ENCODE data around the gene CHP1. TPM values are rescaled to one million over a fixed set of nuclear protein-coding genes. Genes with fewer than 3 reads are reported as not detected.

The CHP1 gene
- total and polyA plus RNA-seq, 8 donors, result 51.2 to 207 (median 59.0) TPM

DNA sequence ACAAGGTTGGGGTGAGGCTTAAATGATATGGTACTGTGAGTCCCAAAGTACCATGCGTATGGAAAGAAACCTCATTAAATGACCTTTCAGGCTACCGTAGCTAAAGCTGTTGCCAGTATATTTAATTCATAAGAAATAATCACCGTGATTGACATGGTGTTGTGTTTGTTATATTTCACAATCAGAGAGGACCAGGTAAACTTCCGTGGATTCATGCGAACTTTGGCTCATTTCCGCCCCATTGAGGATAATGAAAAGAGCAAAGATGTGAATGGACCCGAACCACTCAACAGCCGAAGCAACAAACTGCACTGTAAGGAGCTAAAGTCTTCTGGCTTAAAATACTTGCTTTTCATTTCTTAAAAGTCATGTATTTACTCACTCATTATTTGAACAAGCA, 31.5 kb downstream of the CHP1 start:
- TF ChIP-seq, protein P1, sequence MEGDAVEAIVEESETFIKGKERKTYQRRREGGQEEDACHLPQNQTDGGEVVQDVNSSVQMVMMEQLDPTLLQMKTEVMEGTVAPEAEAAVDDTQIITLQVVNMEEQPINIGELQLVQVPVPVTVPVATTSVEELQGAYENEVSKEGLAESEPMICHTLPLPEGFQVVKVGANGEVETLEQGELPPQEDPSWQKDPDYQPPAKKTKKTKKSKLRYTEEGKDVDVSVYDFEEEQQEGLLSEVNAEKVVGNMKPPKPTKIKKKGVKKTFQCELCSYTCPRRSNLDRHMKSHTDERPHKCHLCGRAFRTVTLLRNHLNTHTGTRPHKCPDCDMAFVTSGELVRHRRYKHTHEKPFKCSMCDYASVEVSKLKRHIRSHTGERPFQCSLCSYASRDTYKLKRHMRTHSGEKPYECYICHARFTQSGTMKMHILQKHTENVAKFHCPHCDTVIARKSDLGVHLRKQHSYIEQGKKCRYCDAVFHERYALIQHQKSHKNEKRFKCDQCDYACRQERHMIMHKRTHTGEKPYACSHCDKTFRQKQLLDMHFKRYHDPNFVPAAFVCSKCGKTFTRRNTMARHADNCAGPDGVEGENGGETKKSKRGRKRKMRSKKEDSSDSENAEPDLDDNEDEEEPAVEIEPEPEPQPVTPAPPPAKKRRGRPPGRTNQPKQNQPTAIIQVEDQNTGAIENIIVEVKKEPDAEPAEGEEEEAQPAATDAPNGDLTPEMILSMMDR (IDR thresholded peaks at IDR 0.05), result no peak
- peaks cover 3 to 71% of the 10 kb centered on the region in 2 donors for H3K36me3 ChIP-seq
- DNase-seq (no peak), ATAC-seq (no peak)
- H3K27ac ChIP-seq, result peak overlapping the region in 1 of 2 donors; percentile 41
- H3K27me3 ChIP-seq, result no peaks in the 10 kb centered on the region
- peaks cover 0 to 35% of the 10 kb centered on the region in 2 donors for H3K4me1 ChIP-seq
- H3K9me3 ChIP-seq, result no peaks in the 10 kb centered on the region
- H3K4me3 ChIP-seq, result no peak overlapping the region
- intact Hi-C loops (cut with DNase I), result no loop called here

DNA sequence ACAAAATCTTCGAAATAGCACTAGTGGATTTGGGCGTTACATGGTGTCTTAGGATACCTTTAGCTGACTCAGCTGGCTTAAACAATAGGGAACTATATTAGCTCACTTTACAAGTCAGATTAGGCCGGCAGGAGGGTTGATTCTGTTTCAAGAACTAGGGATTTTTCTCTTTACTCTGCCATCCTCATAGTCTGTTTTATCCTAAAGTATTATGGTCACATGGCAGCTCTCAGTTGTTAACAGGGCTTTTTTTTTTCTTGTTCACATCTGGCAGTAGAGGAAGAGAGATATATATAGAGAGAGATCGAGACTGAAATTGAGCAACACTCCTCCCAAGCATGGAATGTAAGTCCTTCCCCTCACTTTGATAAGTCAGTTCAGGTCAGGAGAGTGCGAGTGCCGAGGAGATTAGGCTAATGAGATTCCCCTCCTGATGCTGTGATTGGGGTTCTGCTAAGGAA, 32.9 kb downstream of the CHP1 start:
- Histone ChIP-seq H3K36me3 (peaks cover 3 to 65% of the 10 kb centered on the region in 2 donors), H3K9me3 (no peaks in the 10 kb centered on the region), H3K4me3 (no peak overlapping the region), H3K27me3 (no peaks in the 10 kb centered on the region), H3K4me1 (peaks cover 0 to 28% of the 10 kb centered on the region in 2 donors), H3K27ac (peak overlapping the region in 1 of 2 donors; percentile 14)
- TF ChIP-seq, protein P1 (IDR thresholded peaks at IDR 0.05), result no peak
- ATAC-seq (peak; percentile 71), DNase-seq (no peak)
- intact Hi-C loops (cut with DNase I), result no loop called here

DNA sequence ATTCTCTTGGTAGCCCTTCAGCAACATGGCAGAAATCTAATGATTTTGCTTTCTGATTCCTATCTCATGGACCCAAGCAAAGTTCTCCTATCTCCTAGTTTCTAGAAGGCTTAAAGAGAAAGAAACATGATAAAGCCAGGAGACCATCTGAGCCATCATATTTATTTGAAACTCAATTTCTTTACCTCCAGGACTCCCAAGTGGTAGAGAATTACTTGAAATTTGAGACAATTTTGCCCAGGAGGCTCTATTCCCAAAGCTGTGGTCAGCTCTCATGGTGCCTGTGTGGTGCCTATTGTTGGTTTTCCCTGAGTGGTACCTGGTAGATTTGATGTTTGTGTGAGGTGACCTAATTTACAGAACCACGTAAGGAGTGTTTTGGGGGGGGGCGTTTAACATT, 38.8 kb downstream of the CHP1 start:
- Histone ChIP-seq H3K4me3 (no peak overlapping the region), H3K9me3 (no peaks in the 10 kb centered on the region), H3K4me1 (no peaks in the 10 kb centered on the region), H3K27me3 (no peaks in the 10 kb centered on the region), H3K36me3 (peaks cover 0 to 80% of the 10 kb centered on the region in 2 donors), H3K27ac (no peak overlapping the region)
- intact Hi-C loops (cut with DNase I), result no loop called here
- ATAC-seq, result no peak
- TF ChIP-seq, protein P1 (IDR thresholded peaks at IDR 0.05), result no peak
- DNase-seq, result no peak

DNA sequence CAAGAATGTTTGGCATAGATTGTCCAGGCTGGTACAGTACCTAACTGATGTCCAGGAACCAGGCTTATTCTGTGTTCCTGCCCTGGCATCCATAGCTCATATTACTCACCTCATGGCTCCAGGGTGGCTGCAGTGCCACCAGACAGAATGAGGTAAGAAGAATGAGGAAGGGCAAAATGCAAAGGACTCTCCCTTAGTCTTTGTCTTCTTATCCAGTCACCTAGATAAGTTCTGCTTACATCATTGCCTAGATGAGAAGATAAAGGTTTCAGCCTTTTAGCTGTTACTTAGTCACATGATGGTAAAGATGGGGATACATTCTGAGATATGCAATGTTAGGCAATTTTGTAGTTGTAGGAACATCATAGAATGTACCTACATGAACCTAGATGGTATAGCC, 45.8 kb downstream of the CHP1 start:
- no peaks in the 10 kb centered on the region for H3K27me3 ChIP-seq
- TF ChIP-seq, protein P1 (IDR thresholded peaks at IDR 0.05), result no peak
- intact Hi-C loops (cut with DNase I), result no loop called here
- ATAC-seq (no peak), DNase-seq (no peak)
- peaks cover 0 to 81% of the 10 kb centered on the region in 2 donors for H3K36me3 ChIP-seq
- H3K27ac ChIP-seq, result no peak overlapping the region
- no peak overlapping the region for H3K4me3 ChIP-seq
- no peaks in the 10 kb centered on the region for H3K9me3 ChIP-seq
- no peaks in the 10 kb centered on the region for H3K4me1 ChIP-seq

DNA sequence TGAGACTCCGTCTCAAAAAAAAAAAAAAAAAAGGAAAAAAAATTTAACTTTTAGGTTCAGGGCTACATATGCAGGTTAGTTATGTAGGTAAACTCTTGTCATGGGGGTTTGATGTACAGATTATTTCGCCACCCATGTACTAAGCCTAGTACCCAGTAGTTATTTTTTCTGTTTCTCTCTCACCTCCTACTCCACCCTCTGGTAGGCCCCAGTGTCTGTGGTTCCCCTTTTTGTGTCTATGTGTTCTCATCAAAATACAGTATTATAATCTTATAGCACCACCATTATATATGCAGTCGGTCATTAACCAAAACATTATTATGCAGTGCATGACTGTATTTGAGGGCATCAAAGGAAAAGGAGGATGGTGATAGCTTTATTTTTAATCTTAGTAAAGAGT, 47.3 kb downstream of the CHP1 start:
- H3K4me1 ChIP-seq, result peaks cover 0 to 4% of the 10 kb centered on the region in 2 donors
- H3K27ac ChIP-seq, result no peak overlapping the region
- H3K27me3 ChIP-seq, result no peaks in the 10 kb centered on the region
- DNase-seq (no peak), ATAC-seq (no peak)
- H3K4me3 ChIP-seq, result no peak overlapping the region
- H3K36me3 ChIP-seq, result peaks cover 0 to 66% of the 10 kb centered on the region in 2 donors
- TF ChIP-seq, protein P1 (IDR thresholded peaks at IDR 0.05), result no peak
- intact Hi-C loops (cut with DNase I), result no loop called here
- H3K9me3 ChIP-seq, result no peaks in the 10 kb centered on the region
